Tibial nerve (tissue), 4 donors: ENCODE results near the gene C19orf33. TPM values are rescaled to one million over a fixed set of nuclear protein-coding genes. Genes with fewer than 3 reads are reported as not detected.
"Not testable (repeated sequence)": the region's sequence is repeated elsewhere in the genome, so short reads cannot be mapped to it uniquely, and the experiment has no call there.

ENCODE experiments used
- DNase-seq, 2 donors: peaks; one replicate each; pipeline ENCODE4 v3.0.0-alpha.2; 2019; ENCODE audit warnings: low spot score in 2 of 2
- H3K27ac ChIP-seq, 4 donors: fragments of 200-600 bp; sonication (generic) in 3 of 4; one replicate each; pipeline ENCODE4 v1.5.1; 2017 to 2019; ENCODE audit warnings: mild to moderate bottlenecking in 1 of 4
- H3K27me3 ChIP-seq, 2 donors: fragments of 200-600 bp; sonication (generic) in 1 of 2; one replicate each; pipeline versions ENCODE4 v1.5.1 to v1.6.0; 2017 to 2019
- H3K36me3 ChIP-seq, 3 donors: fragments of 200-600 bp; sonication (generic); one replicate each; pipeline ENCODE4 v1.5.1; 2018 to 2019
- H3K4me1 ChIP-seq, 4 donors: fragments of 200-600 bp; sonication (generic) in 3 of 4; one replicate each; pipeline ENCODE4 v1.5.1; 2017 to 2019
- H3K4me3 ChIP-seq, 4 donors: fragments of 200-600 bp; sonication (generic) in 3 of 4; one replicate each; pipeline ENCODE4 v1.5.1; 2017 to 2019; ENCODE audit warnings: mild to moderate bottlenecking in 1 of 4, moderate library complexity in 1 of 4
- H3K9me3 ChIP-seq, 4 donors: fragments of 200-600 bp; sonication (generic) in 3 of 4; one replicate each; pipeline ENCODE4 v1.5.1; 2017 to 2019
- EP300 ChIP-seq, 2 donors: sonication (generic); formaldehyde crosslinking; IDR thresholded peaks; one replicate each; pipeline ENCODE4 v1.6.1; 2017; ENCODE audit warnings: antibody characterized with exemption in 2 of 2, mild to moderate bottlenecking in 1 of 2
- POLR2A ChIP-seq, 2 donors: fragments of 450-650 bp; IDR thresholded peaks; one replicate each; pipeline ENCODE4 v1.6.1; 2017; ENCODE audit warnings: antibody characterized with exemption in 2 of 2, mild to moderate bottlenecking in 2 of 2, moderate library complexity in 2 of 2
- WGBS, 2 donors: methylation state at CpG; one replicate each; pipeline ENCODE4 v1.1.5; 2018; 5-methylcytosine and 5-hydroxymethylcytosine counted together
- small RNA-seq: library from RNA; depleted of rRNA; stranded (forward); fragments of <200 nt; gene quantifications from one replicate; pipeline ENCODE3, GENCODE V24; 2016
- total RNA-seq, 4 donors: library from RNA; depleted of rRNA; stranded (reverse); fragments of >200 nt; gene quantifications; one replicate each; pipeline ENCODE4 v1.1.0, GENCODE V29; 2016
- TF ChIP-seq, protein P1 (sequence below), 5 experiments: fragments of 200-600 bp in 3 of 5; fragments of 450-650 bp in 2 of 5; sonication (generic) in 3 of 5; IDR thresholded peaks; one replicate each; pipeline ENCODE4 v1.5.1; 2016 to 2019; ENCODE audit warnings: antibody characterized with exemption in 5 of 5, mild to moderate bottlenecking in 3 of 5, moderate library complexity in 2 of 5

The C19orf33 gene
- total RNA-seq, 4 donors from 2014 or later = 76.8 to 627 (median 335) TPM

DNA sequence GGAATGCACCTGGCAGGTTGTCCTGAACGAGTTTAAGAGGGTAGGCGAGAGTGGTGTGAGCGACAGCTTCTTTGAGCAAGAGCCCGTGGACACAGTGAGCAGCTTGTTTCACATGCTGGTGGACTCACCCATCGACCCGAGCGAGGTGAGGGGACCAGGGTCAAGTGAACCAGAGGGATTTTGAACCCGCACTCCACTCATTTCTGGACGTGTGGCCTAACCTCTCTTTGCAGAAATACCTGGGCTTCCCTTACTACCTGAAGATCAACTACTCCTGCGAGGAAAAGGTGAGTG lies 33.3 kb downstream of the C19orf33 start:
- WGBS, 2 donors = 68 to 69% methylated on average over 10 of the region's 10 CpGs
- H3K36me3 ChIP-seq = peaks cover 0 to 19% (median 0%) of the 10 kb centered on the region in 3 donors
- H3K27me3 ChIP-seq = no peaks in the 10 kb centered on the region
- H3K4me3 ChIP-seq = peak overlapping the region; percentile 64 to 87 (median 82)
- no peaks in the 10 kb centered on the region for H3K9me3 ChIP-seq
- DNase-seq = no peak
- peak overlapping the region; percentile 86 to 99 (median 96) for H3K27ac ChIP-seq
- H3K4me1 ChIP-seq = peaks cover 0 to 16% (median 2%) of the 10 kb centered on the region in 4 donors
- no peak for TF ChIP-seq POLR2A (IDR thresholded peaks at IDR 0.05)
- TF ChIP-seq EP300 (IDR thresholded peaks at IDR 0.05) = no peak
- TF ChIP-seq, protein P1, sequence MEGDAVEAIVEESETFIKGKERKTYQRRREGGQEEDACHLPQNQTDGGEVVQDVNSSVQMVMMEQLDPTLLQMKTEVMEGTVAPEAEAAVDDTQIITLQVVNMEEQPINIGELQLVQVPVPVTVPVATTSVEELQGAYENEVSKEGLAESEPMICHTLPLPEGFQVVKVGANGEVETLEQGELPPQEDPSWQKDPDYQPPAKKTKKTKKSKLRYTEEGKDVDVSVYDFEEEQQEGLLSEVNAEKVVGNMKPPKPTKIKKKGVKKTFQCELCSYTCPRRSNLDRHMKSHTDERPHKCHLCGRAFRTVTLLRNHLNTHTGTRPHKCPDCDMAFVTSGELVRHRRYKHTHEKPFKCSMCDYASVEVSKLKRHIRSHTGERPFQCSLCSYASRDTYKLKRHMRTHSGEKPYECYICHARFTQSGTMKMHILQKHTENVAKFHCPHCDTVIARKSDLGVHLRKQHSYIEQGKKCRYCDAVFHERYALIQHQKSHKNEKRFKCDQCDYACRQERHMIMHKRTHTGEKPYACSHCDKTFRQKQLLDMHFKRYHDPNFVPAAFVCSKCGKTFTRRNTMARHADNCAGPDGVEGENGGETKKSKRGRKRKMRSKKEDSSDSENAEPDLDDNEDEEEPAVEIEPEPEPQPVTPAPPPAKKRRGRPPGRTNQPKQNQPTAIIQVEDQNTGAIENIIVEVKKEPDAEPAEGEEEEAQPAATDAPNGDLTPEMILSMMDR (IDR thresholded peaks at IDR 0.05) = no peak

GRCh38 chr19:38339011-38339410 lies 35.0 kb downstream of the C19orf33 start:
- WGBS, 2 donors = 64% methylated on average over 4 of the region's 4 CpGs
- H3K9me3 ChIP-seq, H3K4me3 ChIP-seq, H3K27me3 ChIP-seq, DNase-seq, H3K27ac ChIP-seq: not testable (repeated sequence)
- peaks cover 0 to 16% (median 2%) of the 10 kb centered on the region in 4 donors for H3K4me1 ChIP-seq
- H3K36me3 ChIP-seq = peaks cover 0 to 35% (median 0%) of the 10 kb centered on the region in 3 donors

DNA sequence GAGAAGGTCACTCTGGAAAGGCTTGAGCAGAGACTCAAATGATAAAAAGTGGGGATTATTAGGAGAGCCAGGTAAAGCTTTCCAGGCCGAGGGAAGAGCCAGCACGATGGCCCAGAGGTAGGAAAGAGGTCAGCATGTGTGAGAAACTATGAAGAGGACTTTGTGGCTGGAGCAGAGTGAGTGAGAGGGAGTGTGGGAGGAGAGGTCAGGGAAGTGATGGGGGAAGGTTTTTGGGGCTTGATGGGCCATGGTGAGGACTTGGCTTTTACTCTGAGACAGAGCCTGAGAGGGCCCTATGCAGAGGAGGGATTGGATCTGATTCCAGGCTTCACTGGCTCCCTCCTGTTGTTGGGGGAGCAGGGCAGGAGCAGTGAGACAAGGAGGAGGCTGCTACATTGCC lies 36.9 kb downstream of the C19orf33 start:
- peaks cover 0 to 10% (median 2%) of the 10 kb centered on the region in 4 donors for H3K4me1 ChIP-seq
- no peak for DNase-seq
- H3K27ac ChIP-seq = no peak overlapping the region
- TF ChIP-seq EP300 (IDR thresholded peaks at IDR 0.05) (no peak), POLR2A (IDR thresholded peaks at IDR 0.05) (no peak)
- TF ChIP-seq, protein P1 (IDR thresholded peaks at IDR 0.05) = no peak
- no peaks in the 10 kb centered on the region for H3K9me3 ChIP-seq
- H3K27me3 ChIP-seq = no peaks in the 10 kb centered on the region
- H3K36me3 ChIP-seq = peaks cover 0 to 40% (median 0%) of the 10 kb centered on the region in 3 donors
- WGBS, 2 donors = 68 to 85% methylated on average over 2 of the region's 2 CpGs
- no peak overlapping the region for H3K4me3 ChIP-seq

- WGBS, 2 donors = 82 to 88% methylated on average over 4 of the region's 4 CpGs
- TF ChIP-seq POLR2A (IDR thresholded peaks at IDR 0.05) = no peak
- no peak for TF ChIP-seq EP300 (IDR thresholded peaks at IDR 0.05)
Observed at GRCh38 chr19:38346837-38347236, 42.8 kb downstream of the C19orf33 start.

GRCh38 chr19:38350883-38351282 lies 46.8 kb downstream of the C19orf33 start:
- H3K4me1 ChIP-seq = no peaks in the 10 kb centered on the region
- DNase-seq = no peak
- H3K4me3 ChIP-seq = no peak overlapping the region
- no peak for TF ChIP-seq EP300 (IDR thresholded peaks at IDR 0.05)
- TF ChIP-seq POLR2A (IDR thresholded peaks at IDR 0.05) = no peak
- no peaks in the 10 kb centered on the region for H3K36me3 ChIP-seq
- H3K9me3 ChIP-seq = no peaks in the 10 kb centered on the region
- H3K27me3 ChIP-seq = peaks cover 0 to 25% of the 10 kb centered on the region in 2 donors
- no peak overlapping the region for H3K27ac ChIP-seq
- whole genome bisulfite sequencing, 2 donors = 89 to 98% methylated on average over 3 of the region's 3 CpGs

More at GRCh38 chr19:38346837-38347236, 42.8 kb downstream of the C19orf33 start:
- Histone ChIP-seq H3K9me3 (no peaks in the 10 kb centered on the region), H3K4me3 (no peak overlapping the region), H3K36me3 (peaks cover 0 to 22% (median 0%) of the 10 kb centered on the region in 3 donors), H3K4me1 (no peaks in the 10 kb centered on the region), H3K27ac (no peak overlapping the region), H3K27me3 (peaks cover 0 to under 1% of the 10 kb centered on the region in 2 donors)
- no peak for DNase-seq

- H3K9me3 ChIP-seq = no peaks in the 10 kb centered on the region
Observed at GRCh38 chr19:38351865-38352395, 47.9 kb downstream of the C19orf33 start.

GRCh38 chr19:38352611-38353010 lies 48.6 kb downstream of the C19orf33 start:
- WGBS, 2 donors = 63 to 70% methylated on average over 8 of the region's 8 CpGs
- no peak for DNase-seq
- no peak for TF ChIP-seq EP300 (IDR thresholded peaks at IDR 0.05)
- TF ChIP-seq, protein P1 (IDR thresholded peaks at IDR 0.05) = no peak
- TF ChIP-seq POLR2A (IDR thresholded peaks at IDR 0.05) = no peak
- Histone ChIP-seq H3K36me3 (no peaks in the 10 kb centered on the region), H3K4me3 (no peak overlapping the region), H3K9me3 (no peaks in the 10 kb centered on the region), H3K27ac (no peak overlapping the region), H3K4me1 (no peaks in the 10 kb centered on the region), H3K27me3 (peaks cover 0 to 29% of the 10 kb centered on the region in 2 donors)

More at GRCh38 chr19:38351865-38352395, 47.9 kb downstream of the C19orf33 start:
- H3K27me3 ChIP-seq = peaks cover 0 to 28% of the 10 kb centered on the region in 2 donors
- H3K4me1 ChIP-seq = no peaks in the 10 kb centered on the region
- DNase-seq = no peak
- 75 to 85% methylated on average over 9 of the region's 9 CpGs for WGBS, 2 donors
- TF ChIP-seq POLR2A (IDR thresholded peaks at IDR 0.05) = no peak
- H3K27ac ChIP-seq = no peak overlapping the region
- H3K4me3 ChIP-seq = no peak overlapping the region
- no peaks in the 10 kb centered on the region for H3K36me3 ChIP-seq

Small RNAs within 50 kb of the gene (small RNA-seq; reads per million reads assigned to genes)
- not detected for gene RF00019

Other genes with a start within 250 kb of the C19orf33 start
- gene DPF1, start 80.0 kb upstream of the C19orf33 start, total RNA-seq = not detected
- gene PPP1R14A, start 47.9 kb upstream of the C19orf33 start, total RNA-seq = 100 to 1,000 TPM in 1 of 4 donors, 10 to 100 TPM in 3; 86.1 to 179 (median 95.3) TPM
- gene SPINT2, start 39.7 kb upstream of the C19orf33 start, total RNA-seq = 10 to 100 TPM; 39.0 to 79.1 (median 45.5) TPM
- 10 to 100 TPM; 30.8 to 57.3 (median 46.0) TPM for gene YIF1B, start 11.7 kb downstream of the C19orf33 start, total RNA-seq
- gene KCNK6, start 15.6 kb downstream of the C19orf33 start, total RNA-seq = 1 to 10 TPM; 2.6 to 5.4 (median 3.3) TPM
- gene CATSPERG, start 31.6 kb downstream of the C19orf33 start, total RNA-seq = 10 to 100 TPM in 1 of 4 donors, 1 to 10 TPM in 3; 3.3 to 10.2 (median 6.2) TPM
- 100 to 1,000 TPM; 124 to 192 (median 174) TPM for gene PSMD8, start 70.3 kb downstream of the C19orf33 start, total RNA-seq
- gene GGN, start 83.8 kb downstream of the C19orf33 start, total RNA-seq = not detected
- under 1 TPM in 3 of 4 donors, not detected in 1; under 0.01 to 0.60 (median 0.21) TPM for gene SPRED3, start 84.4 kb downstream of the C19orf33 start, total RNA-seq
- gene FAM98C, start 98.8 kb downstream of the C19orf33 start, total RNA-seq = 10 to 100 TPM; 24.9 to 69.0 (median 50.3) TPM
- 10 to 100 TPM in 1 of 4 donors, 1 to 10 TPM in 3; 3.1 to 11.7 (median 5.3) TPM for gene RASGRP4, start 122.0 kb downstream of the C19orf33 start, total RNA-seq
- 10 to 100 TPM in 2 of 4 donors, 1 to 10 TPM in 2; 5.7 to 18.1 (median 12.0) TPM for gene RYR1, start 129.4 kb downstream of the C19orf33 start, total RNA-seq